Esophagus squamous epithelium (tissue), 4 donors: ENCODE data around the gene ARHGAP26.

ENCODE experiments used
- CTCF ChIP-seq, 6 experiments: fragments of 450-650 bp in 4 of 6; fragments of 200-600 bp in 2 of 6; sonication (generic) in 2 of 6; IDR thresholded peaks; one replicate each; pipeline ENCODE4 v1.5.1; 2016 to 2019; ENCODE audit warnings: antibody characterized with exemption in 6 of 6, mild to moderate bottlenecking in 4 of 6, moderate library complexity in 4 of 6
- POLR2A ChIP-seq, 4 donors: fragments of 450-650 bp; IDR thresholded peaks; one replicate each; pipeline ENCODE4 v1.6.1; 2017; ENCODE audit warnings: antibody characterized with exemption in 4 of 4, mild to moderate bottlenecking in 4 of 4, moderate library complexity in 3 of 4

GRCh38 chr5:143084407-143084806 lies 314.2 kb downstream of the ARHGAP26 start:
- TF ChIP-seq CTCF (IDR thresholded peaks at IDR 0.05) (no peak), POLR2A (IDR thresholded peaks at IDR 0.05) (no peak)
